ENCODE measurements around the gene TWIST2. TPM values are rescaled to one million over a fixed set of nuclear protein-coding genes. Genes with fewer than 3 reads are reported as not detected.

TWIST2 gene
- total RNA-seq, 2 donors from 2014 or later: 23.5 to 52.9 TPM

- 70% methylated on average over 3 of the region's 3 CpGs for WGBS
- Histone ChIP-seq H3K27me3 (replicated peaks; ENCODE audit: insufficient read depth) (no peaks in the 10 kb centered on the region), H3K4me3 (no peak overlapping the region), H3K4me1 (replicated peaks) (no peaks in the 10 kb centered on the region), H3K27ac (no peak overlapping the region), H3K36me3 (no peaks in the 10 kb centered on the region), H3K9me3 (no peaks in the 10 kb centered on the region)
- TF ChIP-seq POLR2AphosphoS5 (IDR thresholded peaks at IDR 0.05) (no peak), POLR2A (IDR thresholded peaks at IDR 0.05) (no peak), CTCF (IDR thresholded peaks at IDR 0.05) (no peak)
- intact Hi-C loops (cut with DNase I): no loop called here
- DNase-seq (ENCODE audit: low spot score): no peak
Measured at GRCh38 chr2:238956676-238957075, 108.8 kb downstream of the TWIST2 start.

All from prostate gland (tissue), 2 donors.